Upper lobe of left lung (tissue), 4 donors: ENCODE data around the gene KLHL1.

Experiments
- CTCF ChIP-seq, 6 experiments: fragments of 450-650 bp in 4 of 6; fragments of 200-600 bp in 2 of 6; sonication (generic) in 2 of 6; IDR thresholded peaks; one replicate each; pipeline ENCODE4 v1.5.1; 2016 to 2019; ENCODE audit warnings: antibody characterized with exemption in 6 of 6
- EP300 ChIP-seq, 4 donors: sonication (generic); formaldehyde crosslinking; IDR thresholded peaks; one replicate each; pipeline ENCODE4 v1.5.1; 2017; ENCODE audit warnings: antibody characterized with exemption in 4 of 4, control low read depth in 2 of 4
- POLR2A ChIP-seq, 4 donors: fragments of 450-650 bp; IDR thresholded peaks; one replicate each; pipeline ENCODE4 v1.5.1; 2016 to 2017; ENCODE audit warnings: antibody characterized with exemption in 4 of 4, mild to moderate bottlenecking in 2 of 4

GRCh38 chr13:69820180-69820579 is 288.1 kb downstream of the KLHL1 start:
- TF ChIP-seq CTCF (IDR thresholded peaks at IDR 0.05) (no peak), POLR2A (IDR thresholded peaks at IDR 0.05) (no peak), EP300 (IDR thresholded peaks at IDR 0.05) (no peak)
